Right lobe of liver (tissue), 6 donors: ENCODE measurements around the gene DCDC2C. TPM values are rescaled to one million over a fixed set of nuclear protein-coding genes. Genes with fewer than 3 reads are reported as not detected.
A peak's percentile ranks its signal among the peaks of the same experiment; 100 is the strongest.

Experiments
- ATAC-seq, 4 donors: fragments of 200-7000 bp; cut with Tn5 transposase; one replicate each; pipeline ENCODE4 v1.9.1; 2020; ENCODE audit warnings: mild to moderate bottlenecking in 4 of 4, moderate library complexity in 4 of 4
- DNase-seq, 3 donors: peaks; one replicate each; pipeline ENCODE4 v3.0.0-alpha.2; 2020
- H3K27ac ChIP-seq, 3 donors: fragments of 200-600 bp; one replicate each; pipeline ENCODE4 v1.8.0; 2022
- H3K27me3 ChIP-seq, 2 donors: fragments of 200-600 bp; one replicate each; pipeline ENCODE4 v1.8.0; 2022
- H3K36me3 ChIP-seq, 4 donors: fragments of 200-600 bp; sonication (generic) in 1 of 4; one replicate each; pipeline versions ENCODE4 v1.5.1 to v1.8.0; 2017 to 2022; ENCODE audit warnings: control low read depth in 1 of 4
- H3K4me1 ChIP-seq, 4 donors: fragments of 200-600 bp; sonication (generic) in 1 of 4; one replicate each; pipeline versions ENCODE4 v1.5.1 to v1.8.0; 2017 to 2022; ENCODE audit warnings: control low read depth in 1 of 4
- H3K4me3 ChIP-seq, 3 donors: fragments of 200-600 bp; one replicate each; pipeline ENCODE4 v1.8.0; 2022
- H3K9me3 ChIP-seq, 4 donors: fragments of 200-600 bp; sonication (generic) in 1 of 4; one replicate each; pipeline versions ENCODE4 v1.5.1 to v1.8.0; 2017 to 2022; ENCODE audit warnings: control low read depth in 1 of 4
- POLR2A ChIP-seq: fragments of 450-650 bp; IDR thresholded peaks from one replicate; pipeline ENCODE4 v1.6.1; 2017; ENCODE audit warnings: antibody characterized with exemption, mild to moderate bottlenecking
- WGBS: methylation state at CpG from one replicate; pipeline ENCODE4 v1.1.6; 2018; ENCODE audit warnings: low coverage, low lambda C conversion rate; ENCODE audit not compliant: insufficient coverage; ENCODE audit errors: missing lambda C conversion rate; 5-methylcytosine and 5-hydroxymethylcytosine counted together
- intact Hi-C, 2 donors: fragments of 100-400 bp; cut with DNase I; formaldehyde crosslinking; loops; one replicate each; pipeline versions ENCODE4 v1.11.2 to v1.14.1; 2022
- total RNA-seq, 6 experiments: library from RNA; depleted of rRNA in 2 of 6; stranded (reverse); fragments of >200 nt in 2 of 6; fragmentation: NEBNext Ultra II Directional in 3 of 6; extraction: Animal tissue kit (Norgen Biotek cat#: 25700) in 3 of 6; gene quantifications; one replicate each; pipeline versions ENCODE4 v1.1.0 to v1.2.4, GENCODE V29; 2016 to 2023
- TF ChIP-seq, protein P1 (sequence below), 4 donors: fragments of 200-600 bp in 3 of 4; fragments of 450-650 bp in 1 of 4; IDR thresholded peaks; one replicate each; pipeline versions ENCODE4 v1.5.1 to v1.8.0; 2016 to 2022; ENCODE audit warnings: antibody characterized with exemption in 4 of 4, mild to moderate bottlenecking in 2 of 4
- donor health status: DM: no; HTN: yes; CAD: no.
- donor health status: DM: no; HTN: no; CAD: no.
- donor health status: DM: no; HTN: no; CAD: no.
- donor health status: DM: no; HTN: yes; CAD: no.
- donor health status: DM: no; HTN: yes; CAD: no.

DCDC2C gene
- total RNA-seq, 6 experiments from 2014 or later, result not detected

GRCh38 chr2:3754280-3754679, 50.9 kb downstream of the DCDC2C start:
- intact Hi-C loops, result no loop called here
- no peak for DNase-seq
- no peak for ATAC-seq

DNA sequence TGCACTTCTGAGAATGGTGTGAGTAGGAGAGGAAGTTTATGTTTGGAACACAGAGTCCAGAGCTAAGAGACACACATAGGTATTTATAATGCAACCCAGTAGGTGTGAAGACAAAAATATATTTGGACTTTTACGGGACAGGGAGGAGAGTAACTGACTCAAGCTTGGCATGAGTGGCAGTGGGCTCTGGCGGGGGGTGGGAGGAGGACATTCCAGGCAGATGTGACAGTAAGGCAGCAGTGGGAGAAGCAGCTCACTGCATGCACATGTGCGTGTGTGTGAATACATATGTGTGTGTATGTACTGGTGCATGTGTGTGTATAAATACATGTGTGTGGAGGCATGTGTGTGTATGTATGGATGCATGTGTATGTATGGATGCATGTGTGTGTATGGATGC, 51.4 kb downstream of the DCDC2C start:
- Histone ChIP-seq H3K4me3 (no peak overlapping the region), H3K4me1 (no peaks in the 10 kb centered on the region), H3K27ac (no peak overlapping the region), H3K36me3 (no peaks in the 10 kb centered on the region), H3K9me3 (no peaks in the 10 kb centered on the region), H3K27me3 (no peaks in the 10 kb centered on the region)
- intact Hi-C loops, result no loop called here
- TF ChIP-seq, protein P1, sequence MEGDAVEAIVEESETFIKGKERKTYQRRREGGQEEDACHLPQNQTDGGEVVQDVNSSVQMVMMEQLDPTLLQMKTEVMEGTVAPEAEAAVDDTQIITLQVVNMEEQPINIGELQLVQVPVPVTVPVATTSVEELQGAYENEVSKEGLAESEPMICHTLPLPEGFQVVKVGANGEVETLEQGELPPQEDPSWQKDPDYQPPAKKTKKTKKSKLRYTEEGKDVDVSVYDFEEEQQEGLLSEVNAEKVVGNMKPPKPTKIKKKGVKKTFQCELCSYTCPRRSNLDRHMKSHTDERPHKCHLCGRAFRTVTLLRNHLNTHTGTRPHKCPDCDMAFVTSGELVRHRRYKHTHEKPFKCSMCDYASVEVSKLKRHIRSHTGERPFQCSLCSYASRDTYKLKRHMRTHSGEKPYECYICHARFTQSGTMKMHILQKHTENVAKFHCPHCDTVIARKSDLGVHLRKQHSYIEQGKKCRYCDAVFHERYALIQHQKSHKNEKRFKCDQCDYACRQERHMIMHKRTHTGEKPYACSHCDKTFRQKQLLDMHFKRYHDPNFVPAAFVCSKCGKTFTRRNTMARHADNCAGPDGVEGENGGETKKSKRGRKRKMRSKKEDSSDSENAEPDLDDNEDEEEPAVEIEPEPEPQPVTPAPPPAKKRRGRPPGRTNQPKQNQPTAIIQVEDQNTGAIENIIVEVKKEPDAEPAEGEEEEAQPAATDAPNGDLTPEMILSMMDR (IDR thresholded peaks at IDR 0.05), result no peak
- no peak for TF ChIP-seq POLR2A
- DNase-seq (no peak), ATAC-seq (no peak)
- 73% methylated on average over 3 of the region's 3 CpGs for WGBS

More at GRCh38 chr2:3754280-3754679, 50.9 kb downstream of the DCDC2C start:
- Histone ChIP-seq H3K9me3 (no peaks in the 10 kb centered on the region), H3K36me3 (no peaks in the 10 kb centered on the region), H3K27ac (no peak overlapping the region), H3K4me1 (no peaks in the 10 kb centered on the region), H3K27me3 (no peaks in the 10 kb centered on the region), H3K4me3 (no peak overlapping the region)
- TF ChIP-seq, protein P1 (IDR thresholded peaks at IDR 0.05), result peak in 1 of 4 donors; percentile 4
- no peak for TF ChIP-seq POLR2A
- 41% methylated on average over 5 of the region's 5 CpGs for WGBS

DNA sequence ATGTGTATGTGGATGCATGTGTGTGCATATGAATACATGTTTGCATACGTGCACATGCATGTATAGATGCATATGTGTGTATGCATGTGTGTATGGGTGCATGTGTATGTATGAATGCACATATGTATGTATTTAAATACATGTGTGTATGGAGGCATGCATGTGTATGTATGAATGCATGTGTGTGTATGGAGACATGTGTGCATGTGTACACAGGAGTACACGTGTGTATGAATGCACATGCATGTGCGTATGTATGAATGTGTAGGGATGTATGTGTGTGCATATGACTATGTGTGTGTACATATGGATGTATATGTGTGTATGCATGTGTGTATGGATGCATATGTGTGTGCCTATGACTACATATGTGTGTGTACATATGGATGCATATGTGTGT, 51.9 kb downstream of the DCDC2C start:
- intact Hi-C loops, result no loop called here
- Histone ChIP-seq H3K27ac (no peak overlapping the region), H3K9me3 (no peaks in the 10 kb centered on the region), H3K27me3 (no peaks in the 10 kb centered on the region), H3K4me3 (no peak overlapping the region), H3K4me1 (no peaks in the 10 kb centered on the region), H3K36me3 (no peaks in the 10 kb centered on the region)
- ATAC-seq (no peak), DNase-seq (no peak)
- no peak for TF ChIP-seq POLR2A
- TF ChIP-seq, protein P1 (IDR thresholded peaks at IDR 0.05), result no peak
- WGBS, result 41% methylated on average over 3 of the region's 3 CpGs

DNA sequence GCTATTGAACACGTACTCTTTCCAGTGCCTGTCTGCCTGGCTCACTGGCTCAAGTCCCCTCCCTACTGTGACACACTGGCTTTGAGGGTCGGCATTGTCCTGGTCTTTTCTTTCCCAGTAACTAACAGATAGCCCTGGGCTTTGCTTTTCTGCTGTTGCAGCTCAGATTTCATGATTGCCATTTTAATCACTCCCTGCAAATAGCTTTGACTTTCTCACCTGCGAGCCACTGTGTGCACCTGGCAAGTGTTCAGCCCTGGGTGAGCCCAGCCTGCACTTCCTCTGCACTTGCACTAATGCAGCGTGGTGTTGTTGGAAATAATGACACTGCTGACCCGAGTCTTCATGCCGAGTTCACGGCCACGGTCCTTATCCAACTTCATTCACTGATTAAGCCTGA, 52.9 kb downstream of the DCDC2C start:
- no peak overlapping the region for H3K4me3 ChIP-seq
- 53% methylated on average over 8 of the region's 8 CpGs for WGBS
- no peaks in the 10 kb centered on the region for H3K4me1 ChIP-seq
- no peaks in the 10 kb centered on the region for H3K36me3 ChIP-seq
- no peaks in the 10 kb centered on the region for H3K27me3 ChIP-seq
- H3K27ac ChIP-seq, result no peak overlapping the region
- TF ChIP-seq POLR2A, result no peak
- TF ChIP-seq, protein P1 (IDR thresholded peaks at IDR 0.05), result no peak
- H3K9me3 ChIP-seq, result no peaks in the 10 kb centered on the region
- intact Hi-C loops, result no loop called here
- DNase-seq, result no peak
- ATAC-seq, result no peak

- intact Hi-C loops, result no loop called here
- TF ChIP-seq, protein P1 (IDR thresholded peaks at IDR 0.05), result no peak
- TF ChIP-seq POLR2A, result no peak
- Histone ChIP-seq H3K4me1 (no peaks in the 10 kb centered on the region), H3K4me3 (no peak overlapping the region), H3K27ac (no peak overlapping the region), H3K27me3 (no peaks in the 10 kb centered on the region), H3K9me3 (no peaks in the 10 kb centered on the region), H3K36me3 (no peaks in the 10 kb centered on the region)
- 75% methylated on average over 2 of the region's 7 CpGs for WGBS
- no peak for DNase-seq
- no peak for ATAC-seq
These were observed 55.5 kb downstream of the DCDC2C start for GRCh38 chr2:3758906-3759305.
